Globus pallidus (tissue), 1 donor: Measurements from ENCODE around the gene PXDC1.
A peak's percentile ranks its signal among the peaks of the same experiment; 100 is the strongest.
"Not testable (repeated sequence)": the region's sequence is repeated elsewhere in the genome, so short reads cannot be mapped to it uniquely, and the experiment has no call there.

Experiments
- DNase-seq: peaks from one replicate; pipeline ENCODE4 v3.0.0-alpha.2; 2015; ENCODE audit warnings: low spot score

PXDC1 gene

DNA sequence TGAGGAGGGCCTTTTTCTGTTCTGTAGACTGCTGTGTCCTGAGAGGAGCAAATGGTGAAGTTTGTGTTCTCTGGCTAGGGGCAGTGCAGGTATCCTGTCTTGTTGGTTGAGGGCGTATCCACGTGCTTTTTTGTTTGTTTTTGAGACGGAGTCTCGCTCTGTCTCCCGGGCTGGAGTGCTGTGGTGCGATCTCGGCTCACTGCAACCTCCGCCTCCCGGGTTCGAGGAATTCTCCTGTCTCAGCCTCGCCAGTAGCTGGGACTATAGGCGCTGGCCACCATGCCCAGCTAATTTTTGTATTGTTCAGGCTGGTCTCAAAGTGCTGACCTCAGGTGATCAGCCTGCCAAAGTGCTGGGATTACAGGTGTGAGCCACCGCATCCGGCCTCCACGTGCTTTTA, 10.8 kb upstream of the PXDC1 start:
- DNase-seq: no peak

DNA sequence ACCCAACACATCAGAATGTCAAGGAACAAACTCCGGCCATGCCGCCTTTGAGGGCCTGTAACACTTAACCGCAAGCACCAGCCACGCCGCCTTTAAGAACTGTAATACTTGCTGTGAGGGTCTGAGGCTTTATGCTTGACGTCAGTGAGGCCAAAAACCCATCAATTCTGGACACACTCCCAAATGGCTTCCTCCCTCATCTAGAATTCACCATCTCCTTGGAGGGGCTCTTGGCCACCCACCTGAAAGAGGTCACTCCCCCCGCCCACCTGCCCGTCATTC, 10.4 kb upstream of the PXDC1 start:
- DNase-seq: no peak

DNA sequence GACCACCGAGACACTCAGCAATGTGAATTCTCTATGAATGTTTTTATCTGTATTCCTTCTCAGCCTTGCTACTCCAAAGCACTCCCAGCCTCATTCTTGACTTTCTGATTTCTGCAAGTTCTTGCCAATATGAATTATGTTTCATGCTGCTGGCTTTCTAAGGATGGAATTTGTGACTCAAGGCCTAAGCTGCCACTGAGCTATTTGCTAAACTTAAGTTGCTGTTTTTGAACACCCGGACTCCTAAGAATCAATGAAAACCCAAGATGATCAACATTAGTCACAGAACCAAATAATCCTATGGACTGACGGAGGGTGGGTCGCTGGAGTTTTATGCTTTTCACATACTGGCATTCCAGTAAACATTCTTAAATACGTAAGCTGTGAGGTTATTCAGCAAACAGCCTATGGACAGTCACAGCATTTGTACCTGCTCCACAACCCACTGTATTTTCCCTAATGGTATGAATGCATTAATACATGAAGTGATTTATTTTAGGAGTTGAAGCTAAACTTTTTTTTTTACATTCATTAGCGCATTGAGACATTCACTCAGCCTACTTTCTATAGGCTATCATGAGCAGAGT, 8.2 kb upstream of the PXDC1 start:
- DNase-seq: no peak

DNA sequence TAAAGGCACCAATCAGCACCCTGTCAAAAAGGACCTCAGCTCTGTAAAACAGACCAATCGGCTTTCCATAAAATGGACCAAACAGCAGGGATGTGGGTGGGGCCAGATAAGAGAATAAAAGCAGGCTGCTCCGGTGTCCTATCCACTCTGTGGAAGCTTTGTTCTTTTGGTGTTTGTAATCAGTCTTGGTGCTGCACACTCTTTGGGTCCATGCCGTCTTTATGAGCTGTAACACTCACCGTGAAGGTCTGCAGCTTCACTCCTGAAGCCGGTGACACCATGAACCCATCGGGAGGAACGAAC, 7.3 kb upstream of the PXDC1 start:
- no peak for DNase-seq

DNA sequence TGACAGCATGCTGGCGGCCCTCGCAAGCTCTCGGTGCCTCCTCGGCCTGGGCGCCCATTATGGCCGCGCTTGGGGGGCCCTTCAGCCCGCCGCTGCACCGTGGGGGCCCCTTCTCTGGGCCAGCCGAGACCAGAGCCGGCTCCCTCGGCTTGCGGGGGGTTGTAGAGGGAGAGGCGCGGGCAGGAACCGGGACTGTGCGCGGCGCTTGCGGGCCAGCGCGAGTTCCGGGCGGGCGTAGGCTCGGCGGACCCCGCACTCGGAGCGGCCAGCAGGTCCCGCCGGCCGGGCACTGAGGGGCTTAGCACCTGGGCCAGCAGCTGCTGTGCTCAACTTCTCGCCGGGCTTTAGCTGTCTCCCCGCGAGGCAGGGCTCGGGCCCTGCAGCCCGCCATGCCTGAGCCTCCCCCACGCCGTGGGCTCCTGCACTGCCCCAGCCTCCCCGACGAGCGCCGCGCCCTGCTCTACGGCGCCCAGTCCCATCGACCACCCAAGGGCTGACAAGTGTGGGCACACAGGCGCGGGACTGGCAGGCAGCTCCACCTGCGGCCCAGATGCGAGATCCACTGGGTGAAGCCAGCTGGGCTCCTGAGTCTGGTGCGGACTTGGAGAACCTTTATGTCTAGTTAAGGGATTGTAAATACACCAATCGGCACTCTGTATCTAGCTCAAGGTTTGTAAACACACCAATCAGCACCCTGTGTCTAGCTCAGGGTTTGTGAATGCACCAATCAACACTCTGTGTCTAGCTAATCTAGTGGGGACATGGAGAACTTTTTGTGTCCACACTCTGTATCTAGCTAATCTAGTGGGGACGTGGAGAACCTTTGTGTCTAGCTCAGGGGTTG, 6.7 kb upstream of the PXDC1 start:
- not testable (repeated sequence) for DNase-seq

DNA sequence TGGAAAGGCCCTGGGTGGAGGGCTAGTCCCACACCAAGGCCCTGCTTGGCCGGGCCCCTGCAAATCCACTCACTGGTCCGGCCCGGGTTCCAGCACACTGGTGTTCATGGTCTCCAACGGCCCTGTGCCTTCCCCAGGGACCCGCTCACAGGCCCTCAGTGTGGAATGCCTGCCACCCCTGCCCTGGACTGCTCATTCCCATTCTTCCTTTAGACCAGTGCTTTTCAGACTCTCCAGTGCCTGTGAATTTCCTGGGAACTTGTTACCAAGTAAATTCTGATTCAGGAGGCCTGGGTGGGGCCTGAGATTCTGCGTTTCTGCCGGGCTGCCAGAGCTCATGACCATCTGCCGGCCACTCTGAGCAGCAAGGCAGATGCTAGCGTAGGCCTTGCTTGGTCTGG, 5.7 kb upstream of the PXDC1 start:
- DNase-seq: no peak

GRCh38 chr6:3756546-3756945, 5.0 kb upstream of the PXDC1 start:
- DNase-seq: no peak

- no peak for DNase-seq
Measured at GRCh38 chr6:3755637-3756545, 4.4 kb upstream of the PXDC1 start.

DNA sequence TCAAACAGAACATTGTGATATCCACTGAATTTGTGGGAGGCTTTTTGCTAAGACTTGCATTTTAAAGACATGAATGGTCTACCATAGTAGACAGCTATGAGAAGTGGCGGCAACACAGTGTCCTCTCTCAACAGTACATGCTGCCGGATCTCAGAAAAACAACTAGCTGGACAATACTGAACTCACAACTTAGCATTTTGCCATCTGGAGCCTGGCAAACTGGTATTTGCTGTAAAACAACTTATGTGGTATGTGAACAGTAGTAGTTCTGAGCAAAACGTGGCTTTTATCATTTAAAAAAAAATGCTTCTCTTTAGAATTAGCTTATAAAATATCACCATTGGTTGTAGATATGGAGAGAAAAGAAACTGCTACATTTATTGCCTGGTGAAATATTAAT, 3.3 kb upstream of the PXDC1 start:
- no peak for DNase-seq

DNA sequence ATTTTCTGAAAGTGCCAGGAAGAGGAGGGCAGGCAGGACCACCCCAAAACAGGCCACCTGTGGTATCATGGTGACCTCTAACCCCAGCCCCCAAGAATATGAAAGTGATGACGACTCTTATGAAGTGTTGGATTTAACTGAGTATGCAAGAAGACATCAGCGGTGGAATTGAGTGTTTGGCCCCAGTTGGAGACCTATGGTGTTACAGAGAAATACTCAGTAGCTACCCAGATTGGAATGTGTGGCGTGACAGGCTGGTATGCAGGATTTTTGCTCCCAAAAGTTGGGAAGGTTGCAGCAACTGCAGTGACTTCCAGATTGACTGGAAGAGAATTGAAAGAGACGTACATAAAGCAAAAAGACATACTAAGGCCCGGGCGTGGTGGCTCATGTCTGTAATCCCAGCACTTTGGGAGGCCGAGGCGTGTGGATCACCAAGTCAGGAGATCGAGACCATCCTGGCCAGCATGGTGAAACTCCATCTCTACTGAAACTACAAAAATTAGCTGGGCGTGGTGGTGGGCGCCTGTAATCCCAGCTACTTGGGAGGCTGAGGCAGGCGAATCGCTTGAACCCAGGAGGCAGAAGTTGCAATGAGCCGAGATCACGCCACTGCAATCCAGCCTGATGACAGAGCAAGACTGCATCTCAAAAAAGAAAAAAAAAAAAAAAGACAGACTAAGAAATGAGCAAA, 2.7 kb upstream of the PXDC1 start:
- DNase-seq: not testable (repeated sequence)

DNA sequence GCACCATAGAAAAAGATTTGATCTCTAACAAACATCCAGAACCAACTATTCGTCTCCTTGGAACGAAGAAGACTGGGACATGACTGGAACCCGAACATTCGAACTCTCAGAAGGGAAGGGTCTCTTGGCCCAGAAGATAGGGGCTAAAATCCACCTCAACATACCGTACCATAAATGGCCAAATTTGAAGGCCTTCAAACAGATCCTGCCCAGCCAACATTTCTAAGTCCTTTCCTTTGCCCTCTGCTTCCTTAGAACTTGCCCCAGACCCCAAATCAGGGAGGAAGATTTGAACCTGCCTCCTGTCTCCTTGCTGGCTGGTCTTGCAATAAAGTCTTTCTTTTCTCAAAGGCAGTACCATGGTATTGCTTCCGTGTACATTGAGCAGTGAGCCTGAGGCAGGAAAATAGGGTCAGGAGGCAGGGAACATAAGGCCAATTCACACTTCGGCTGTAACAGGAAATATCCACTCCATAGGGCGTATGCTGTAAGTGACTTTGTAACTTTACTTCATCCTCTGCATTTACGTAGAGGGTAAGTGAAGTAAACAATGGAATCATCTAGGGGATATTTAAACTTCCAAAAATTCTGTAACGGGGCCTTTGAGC, 1.8 kb upstream of the PXDC1 start:
- DNase-seq: no peak

GRCh38 chr6:3752531-3753227, 1.2 kb upstream of the PXDC1 start:
- no peak for DNase-seq

DNA sequence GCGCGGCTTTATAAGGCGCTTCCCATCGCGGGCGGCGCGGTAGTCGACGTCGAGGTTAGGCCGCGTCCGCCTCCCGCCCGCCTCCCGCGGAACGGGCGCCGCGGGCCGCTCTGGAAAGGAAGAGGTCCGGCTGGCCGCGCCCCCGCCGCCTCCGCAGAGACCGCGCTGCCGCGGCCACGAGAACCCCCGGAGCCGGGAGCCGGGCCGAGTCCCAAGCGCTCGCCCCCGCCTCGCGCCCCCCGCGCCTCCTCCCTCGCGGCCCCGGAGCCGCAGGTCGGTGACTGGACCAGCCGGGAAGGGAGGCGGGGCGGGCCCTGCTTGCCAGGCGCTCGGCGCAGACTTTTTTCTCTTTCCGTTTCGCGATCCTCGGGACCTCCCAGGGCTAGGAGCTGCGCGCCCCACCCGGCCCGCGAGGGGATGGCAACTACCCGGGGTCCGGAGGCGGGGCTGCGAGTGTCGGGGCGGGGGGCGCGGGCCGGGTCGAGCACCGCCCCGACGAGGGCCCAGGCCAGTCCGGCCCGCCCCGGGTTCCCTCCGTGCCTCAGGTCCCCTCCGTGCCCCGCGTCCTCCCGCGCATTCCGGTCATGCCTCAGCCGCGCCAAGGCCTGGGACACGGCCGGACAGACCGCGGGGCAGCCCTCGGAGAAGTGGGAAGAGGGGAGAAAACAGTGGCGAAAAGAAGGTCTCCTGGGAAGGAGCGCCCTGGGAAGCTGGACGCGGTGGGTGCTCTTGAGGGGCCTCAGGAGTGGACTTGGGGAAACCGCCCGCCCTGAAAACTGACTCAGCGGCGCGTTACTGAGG, 417 bp upstream of the PXDC1 start:
- DNase-seq: peak; percentile 71

DNA sequence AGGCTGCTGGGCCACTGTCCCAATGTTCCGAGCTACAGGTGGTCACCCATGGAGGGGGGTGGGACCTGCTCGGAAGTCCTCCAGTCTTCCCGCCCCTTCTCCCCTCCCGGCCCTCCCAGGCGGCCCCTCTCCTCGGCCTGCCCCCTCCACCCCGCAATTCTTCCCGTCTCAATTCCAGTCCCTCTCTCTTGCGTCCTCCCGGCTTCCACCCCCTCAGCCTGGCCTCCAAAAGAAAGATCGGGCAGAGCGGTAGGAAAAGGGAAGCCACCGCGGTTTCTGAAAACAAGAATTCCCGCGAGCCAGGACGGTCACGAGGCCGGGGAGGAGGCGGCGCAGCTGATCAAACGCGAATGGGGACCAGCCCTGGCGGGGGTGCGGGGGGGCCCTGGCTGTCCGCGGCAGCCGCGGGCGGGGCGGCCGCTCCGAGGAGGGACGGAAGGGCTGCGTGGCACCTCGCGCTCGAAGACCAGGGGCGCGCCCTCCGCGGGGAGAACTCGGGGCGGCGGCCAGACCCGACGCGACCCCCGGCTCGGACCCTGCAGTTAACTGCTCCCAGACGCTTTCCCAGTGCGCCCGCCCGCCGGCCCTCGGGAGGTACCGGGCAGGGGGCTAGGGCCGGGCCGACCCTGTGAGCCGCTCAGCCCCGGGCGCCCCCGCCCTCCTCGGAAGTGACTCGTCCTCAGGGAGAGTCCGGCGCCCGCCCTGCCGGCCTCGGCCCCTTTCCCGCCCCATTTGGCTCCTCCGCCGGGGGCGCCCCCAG, 1.0 kb downstream of the PXDC1 start:
- DNase-seq: peak; percentile 77

DNA sequence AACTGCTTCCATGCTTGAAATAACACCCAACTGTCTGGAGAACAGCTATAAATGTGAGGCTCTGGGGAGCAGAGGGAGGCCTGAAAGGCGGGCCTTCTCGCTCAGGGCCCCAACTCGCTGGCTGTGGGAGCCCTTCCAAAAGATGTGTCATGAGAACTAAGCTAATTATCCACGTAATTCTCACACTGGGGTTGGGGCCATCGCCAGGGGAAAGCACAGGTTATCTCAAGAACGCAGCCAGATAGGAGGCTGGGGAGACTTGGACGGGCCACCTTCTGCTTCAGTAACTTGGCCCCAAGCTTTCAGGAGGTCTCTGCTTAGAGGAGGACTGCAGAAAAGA, 1.6 kb downstream of the PXDC1 start:
- no peak for DNase-seq

GRCh38 chr6:3749067-3749841, 2.3 kb downstream of the PXDC1 start:
- no peak for DNase-seq

GRCh38 chr6:3748208-3749066, 3.1 kb downstream of the PXDC1 start:
- peak; percentile 66 for DNase-seq

GRCh38 chr6:3747100-3747737, 4.3 kb downstream of the PXDC1 start:
- no peak for DNase-seq
